A549 (cell line): ENCODE measurements around the gene MROH2B. TPM values are rescaled to one million over a fixed set of nuclear protein-coding genes. Genes with fewer than 3 reads are reported as not detected.
A peak's percentile ranks its signal among the peaks of the same experiment; 100 is the strongest.

ENCODE experiments used
- ATAC-seq, 2 experiments: fragments of 200-7000 bp in 1 of 2; fragments of >200 bp in 1 of 2; cut with Nextera tagmentation in 1 of 2; cut with Tn5 transposase in 1 of 2; 3 replicates each; pipeline versions ENCODE4 v1.8.0 to v1.9.1; 2018 to 2020; ENCODE audit warnings: mild to moderate bottlenecking in 1 of 2, moderate library complexity in 1 of 2
- CTCF ChIA-PET: fragments of 300-600 bp; sonication (Branson Sonifier 250); formaldehyde crosslinking; extraction: SDS; loops from one replicate; lab custom pipeline; 2021; ENCODE audit warnings: antibody characterized with exemption, inconsistent platforms; lab: Yijun Ruan, JAX
- POLR2A ChIA-PET: fragments of 350-600 bp; formaldehyde crosslinking; extraction: SDS; loops from one replicate; lab custom pipeline; 2021; ENCODE audit warnings: antibody characterized with exemption, inconsistent platforms; lab: Yijun Ruan, JAX
- DNase-seq, 2 experiments: peaks; one replicate each; pipeline versions ENCODE4 v3.0.0 to v3.0.0-alpha.2; 2011 to 2016; ENCODE audit warnings: low read depth in 1 of 2, low spot score in 1 of 2
- FAIRE-seq: peaks from 2 replicates; lab custom pipeline; 2011; peaks lifted over from hg19 to GRCh38; lab: Jason Lieb, UNC
- H3K27ac ChIP-seq, 2 experiments: fragments of >200 bp; sonication (Bioruptor Twin); formaldehyde crosslinking; 3 replicates each; pipeline ENCODE4 v1.5.1; 2016 to 2017
- H3K4me1 ChIP-seq: fragments of >200 bp; sonication (Bioruptor Twin); formaldehyde crosslinking; 3 replicates; pipeline ENCODE4 v1.6.1; 2016
- H3K4me2 ChIP-seq: fragments of >200 bp; sonication (Bioruptor Twin); formaldehyde crosslinking; 3 replicates; pipeline ENCODE4 v1.6.1; 2016
- H3K4me3 ChIP-seq: fragments of >200 bp; sonication (Bioruptor Twin); formaldehyde crosslinking; 3 replicates; pipeline ENCODE4 v1.5.1; 2016
- H3K9me3 ChIP-seq: fragments of >200 bp; sonication (Bioruptor Twin); formaldehyde crosslinking; 3 replicates; pipeline ENCODE4 v1.6.1; 2016
- BCL3 ChIP-seq: fragments of >200 bp; sonication (Bioruptor Twin); formaldehyde crosslinking; IDR thresholded peaks from 3 replicates; pipeline ENCODE4 v1.6.1; 2016
- CBX2 ChIP-seq: fragments of 200-600 bp; sonication (generic); IDR thresholded peaks from 2 replicates; pipeline ENCODE4 v1.6.1; 2016; ENCODE audit warnings: low read depth, mild to moderate bottlenecking, borderline replicate concordance
- CHD4 ChIP-seq: fragments of 200-600 bp; sonication (generic); IDR thresholded peaks from 2 replicates; pipeline ENCODE4 v1.6.1; 2016; ENCODE audit warnings: antibody characterized with exemption, mild to moderate bottlenecking, borderline replicate concordance
- CTCF ChIP-seq: fragments of >200 bp; sonication (Bioruptor Twin); formaldehyde crosslinking; IDR thresholded peaks from 3 replicates; pipeline ENCODE4 v1.5.1; 2016
- E2F6 ChIP-seq: IDR thresholded peaks from 2 replicates; pipeline ENCODE4 v1.6.1; 2012; ENCODE audit warnings: low read depth, borderline replicate concordance
- EHF ChIP-seq: fragments of 250-450 bp; sonication (Bioruptor Pico); IDR thresholded peaks from 2 replicates; pipeline ENCODE4 v1.5.0; 2020; ENCODE audit warnings: mild to moderate bottlenecking
- EP300 ChIP-seq, 2 experiments: fragments of >200 bp; sonication (Bioruptor Twin); formaldehyde crosslinking; IDR thresholded peaks; 2 replicates in 1 of 2; 3 replicates in 1 of 2; pipeline ENCODE4 v1.6.1; 2016 to 2017
- GATA3 ChIP-seq: IDR thresholded peaks from 2 replicates; pipeline ENCODE4 v1.6.1; 2012; ENCODE audit warnings: borderline replicate concordance
- HDAC2 ChIP-seq: fragments of 200-600 bp; sonication (generic); IDR thresholded peaks from 2 replicates; pipeline ENCODE4 v1.6.1; 2016
- HMGXB4 ChIP-seq: fragments of 250-450 bp; sonication (Bioruptor Pico); IDR thresholded peaks from 2 replicates; pipeline ENCODE4 v1.5.0; 2021; ENCODE audit warnings: mild to moderate bottlenecking, moderate library complexity, borderline replicate concordance
- JUN ChIP-seq, 2 experiments: fragments of >200 bp; sonication (Bioruptor Twin); formaldehyde crosslinking; IDR thresholded peaks; 2 replicates in 1 of 2; 3 replicates in 1 of 2; pipeline ENCODE4 v1.6.1; 2016 to 2017
- JUNB ChIP-seq: fragments of >200 bp; sonication (Bioruptor Twin); formaldehyde crosslinking; IDR thresholded peaks from 2 replicates; pipeline ENCODE4 v1.6.1; 2016
- MAX ChIP-seq: IDR thresholded peaks from 2 replicates; pipeline ENCODE4 v1.6.1; 2012
- NFE2L2 ChIP-seq: fragments of 150-350 bp; conservative IDR thresholded peaks from 2 replicates; pipeline ENCODE4 v1.6.1; 2014; ENCODE audit warnings: low read length
- PBX3 ChIP-seq: IDR thresholded peaks from 2 replicates; pipeline ENCODE4 v1.6.1; 2012
- RAD21 ChIP-seq, 2 experiments: fragments of >200 bp in 1 of 2; sonication (Bioruptor Twin) in 1 of 2; formaldehyde crosslinking in 1 of 2; IDR thresholded peaks in 1 of 2; conservative IDR thresholded peaks in 1 of 2; 2 replicates in 1 of 2; 3 replicates in 1 of 2; pipeline ENCODE4 v1.6.1; 2012 to 2018; ENCODE audit warnings: inconsistent platforms in 1 of 2
- RCOR1 ChIP-seq: fragments of 150-350 bp; IDR thresholded peaks from 2 replicates; pipeline ENCODE4 v1.6.1; 2014; ENCODE audit warnings: antibody characterized with exemption, low read length, low read depth
- REST ChIP-seq: fragments of 200-600 bp; sonication (generic); IDR thresholded peaks from 2 replicates; pipeline ENCODE4 v1.6.1; 2016; ENCODE audit warnings: antibody characterized with exemption, mild to moderate bottlenecking, moderate library complexity
- ZC3H11A ChIP-seq: fragments of 450-650 bp; IDR thresholded peaks from 2 replicates; pipeline ENCODE4 v1.6.1; 2014; ENCODE audit warnings: antibody characterized with exemption, mild to moderate bottlenecking
- ZNF302 ChIP-seq: fragments of 250-450 bp; sonication (Bioruptor Pico); IDR thresholded peaks from 2 replicates; pipeline ENCODE4 v1.9.0; 2021; ENCODE audit warnings: inconsistent platforms, mild to moderate bottlenecking, moderate library complexity
- WGBS: methylation state at CpG from one replicate; pipeline ENCODE4 v1.1.6; 2017; ENCODE audit errors: missing lambda C conversion rate; 5-methylcytosine and 5-hydroxymethylcytosine counted together
- polyA plus RNA-seq, 4 experiments: library from polyadenylated mRNA; depleted of rRNA in 3 of 4; stranded (reverse); fragments of >200 nt; fragmentation: RNase III in 1 of 4; extraction: RNeasy Plus Mini Kit Qiagen cat#74134 plus additional on column Dnase treatment in 1 of 4; gene quantifications; 2 replicates in 3 of 4; 3 replicates in 1 of 4; pipeline ENCODE4 v1.2.3, GENCODE V29; 2011 to 2017

Gene MROH2B
- polyA plus RNA-seq, 2 of the 4 experiments (the other 2 are of a cell fraction) = not detected

- 5% methylated on average over 2 of the region's 2 CpGs for WGBS
- Histone ChIP-seq H3K4me1 (no peaks in the 10 kb centered on the region), H3K9me3 (no peaks in the 10 kb centered on the region)
- POLR2A ChIA-PET = no interaction called here
- ATAC-seq (0 out of 6 replicates have a peak, but pooled peaks of 1 of the 2 experiments have one; percentile 30), FAIRE-seq (no peak)
- CTCF ChIA-PET = no interaction called here
- TF ChIP-seq MAX = no peak
- TF ChIP-seq EHF (CRISPR knock-in tag) = no peak
- TF ChIP-seq HDAC2 = no peak
- TF ChIP-seq GATA3 = no peak
- no peak for TF ChIP-seq REST
- TF ChIP-seq CBX2 = no peak
- no peak for TF ChIP-seq CTCF
- TF ChIP-seq NFE2L2 = no peak
- 0 out of 5 replicates have a peak, but pooled peaks of 1 of the 2 experiments have one; percentile 21 for TF ChIP-seq JUN (IDR thresholded peaks at IDR 0.05)
- TF ChIP-seq, all 56 proteins: peak for 1
- H3K4me2 ChIP-seq = peak overlapping the region; percentile 31; the same call in 2 of the 3 replicates
- H3K27ac ChIP-seq = no peak overlapping the region; a peak in 1 of 6 replicates
- DNase-seq = peak in 1 of 2 experiments; percentile 29
- no peak overlapping the region for H3K4me3 ChIP-seq
Measured at GRCh38 chr5:40991168-40991980, 79.8 kb downstream of the MROH2B start.

- CTCF ChIA-PET = interaction anchor here (0.5 kb wide), 1 partner anchor 127 kb away, joined by 3 read pairs; no protein-coding TSS in a partner anchor
- no peak for ATAC-seq
- no peaks in the 10 kb centered on the region for H3K4me1 ChIP-seq
- no peak for TF ChIP-seq PBX3
- no peak for TF ChIP-seq E2F6
- TF ChIP-seq ZNF302 (CRISPR knock-in tag) = no peak
- no peak for TF ChIP-seq JUNB
- no peak for TF ChIP-seq CHD4
- no peak for TF ChIP-seq RCOR1
- no peak for TF ChIP-seq HMGXB4
- TF ChIP-seq BCL3 = no peak
- no peak for TF ChIP-seq EP300 (IDR thresholded peaks at IDR 0.05)
- no peak for TF ChIP-seq RAD21 (conservative IDR thresholded peaks at IDR 0.05 in 1 of 2, IDR thresholded peaks at IDR 0.05 in 1 of 2)
- TF ChIP-seq ZC3H11A = no peak
- TF ChIP-seq, all 56 proteins: peak for 0
- Histone ChIP-seq H3K9me3 (no peaks in the 10 kb centered on the region), H3K4me3 (no peak overlapping the region), H3K4me2 (no peak overlapping the region), H3K27ac (no peak overlapping the region)
- peak in 1 of 2 experiments; percentile 2 for DNase-seq
- WGBS = 68% methylated on average over 8 of the region's 8 CpGs
- POLR2A ChIA-PET = no interaction called here
- no peak for FAIRE-seq
Measured at GRCh38 chr5:40988746-40989510, 82.2 kb downstream of the MROH2B start.
